Spleen (tissue), 7 donors: ENCODE measurements around the gene SESTD1.

Source experiments
- CTCF ChIP-seq, 11 experiments: fragments of 200-600 bp in 7 of 11; fragments of 450-650 bp in 4 of 11; sonication (generic) in 4 of 11; IDR thresholded peaks in 8 of 11; conservative IDR thresholded peaks in 3 of 11; 1 replicate in 7 of 11; 2 replicates in 4 of 11; pipeline versions ENCODE4 v1.4.0 to v1.8.0; 2016 to 2021; ENCODE audit warnings: antibody characterized with exemption in 11 of 11, inconsistent platforms in 4 of 11, mild to moderate bottlenecking in 1 of 11
- POLR2A ChIP-seq, 3 donors: fragments of 450-650 bp; IDR thresholded peaks; one replicate each; pipeline ENCODE4 v1.5.1; 2017; ENCODE audit warnings: antibody characterized with exemption in 3 of 3, mild to moderate bottlenecking in 1 of 3
- POLR2AphosphoS5 ChIP-seq, 3 donors: sonication (generic); formaldehyde crosslinking; IDR thresholded peaks; one replicate each; pipeline ENCODE4 v1.5.1; 2017; ENCODE audit warnings: antibody characterized with exemption in 3 of 3
- donor health status: DM: no; HTN: no; CAD: no; lungs with moderate emphysema.
- donor health status: DM: no; HTN: no; CAD: no.
- donor health status: DM: no; HTN: no; CAD: no.

- TF ChIP-seq CTCF (IDR thresholded peaks at IDR 0.05 in 8 of 11, conservative IDR thresholded peaks at IDR 0.05 in 3 of 11) (no peak), POLR2A (IDR thresholded peaks at IDR 0.05) (no peak), POLR2AphosphoS5 (IDR thresholded peaks at IDR 0.05) (no peak)
Measured at GRCh38 chr2:179137200-179137759, 127.4 kb downstream of the SESTD1 start.
